Ovary (tissue), 3 donors: ENCODE measurements around the gene PTPRN2.

Experiments used
- CTCF ChIP-seq, 3 donors: fragments of 450-650 bp in 2 of 3; fragments of 200-600 bp in 1 of 3; IDR thresholded peaks; one replicate each; pipeline versions ENCODE4 v1.5.1 to v1.8.0; 2016 to 2022; ENCODE audit warnings: antibody characterized with exemption in 3 of 3, mild to moderate bottlenecking in 1 of 3
- POLR2A ChIP-seq: fragments of 450-650 bp; IDR thresholded peaks from one replicate; pipeline ENCODE4 v1.6.1; 2017; ENCODE audit warnings: antibody characterized with exemption, mild to moderate bottlenecking, moderate library complexity
- donor health status: DM: no; HTN: no; CAD: no.

- TF ChIP-seq CTCF (IDR thresholded peaks at IDR 0.05) (no peak), POLR2A (no peak)
Measured at GRCh38 chr7:157977306-157977705, 610.3 kb downstream of the PTPRN2 start.
